GM23338 (cell line): ENCODE measurements around the gene UBE2QL1. TPM values are rescaled to one million over a fixed set of nuclear protein-coding genes. Genes with fewer than 3 reads are reported as not detected.

Experiments
- ATAC-seq: fragments of 200-7000 bp; cut with Tn5 transposase; 3 replicates; pipeline ENCODE4 v1.9.1; 2020
- DNase-seq: peaks from one replicate; pipeline ENCODE4 v3.0.0-alpha.2; 2015; ENCODE audit warnings: low spot score
- H2AFZ ChIP-seq: fragments of 200-600 bp; sonication (generic); 2 replicates; pipeline ENCODE4 v1.8.0; 2016; ENCODE audit warnings: antibody characterized with exemption, mild to moderate bottlenecking, moderate library complexity
- H3F3A ChIP-seq: fragments of 200-600 bp; sonication (generic); replicated peaks from 2 replicates; pipeline ENCODE4 v1.8.0; 2017; ENCODE audit warnings: antibody characterized with exemption, mixed run types, low read depth
- H3K27ac ChIP-seq: fragments of 200-600 bp; sonication (generic); 2 replicates; pipeline ENCODE4 v1.6.1; 2016; ENCODE audit warnings: low read depth
- H3K27me3 ChIP-seq: fragments of 200-600 bp; sonication (generic); 2 replicates; pipeline ENCODE4 v1.8.0; 2016; ENCODE audit warnings: mild to moderate bottlenecking, mixed run types, moderate library complexity; ENCODE audit not compliant: insufficient read depth
- H3K36me3 ChIP-seq: fragments of 200-600 bp; sonication (generic); 2 replicates; pipeline ENCODE4 v1.8.0; 2016; ENCODE audit warnings: mild to moderate bottlenecking; ENCODE audit not compliant: insufficient read depth
- H3K4me1 ChIP-seq: fragments of 200-600 bp; sonication (generic); 2 replicates; pipeline ENCODE4 v1.8.0; 2016; ENCODE audit warnings: mild to moderate bottlenecking, moderate library complexity; ENCODE audit not compliant: insufficient read depth
- H3K4me2 ChIP-seq: fragments of 200-600 bp; sonication (generic); 2 replicates; pipeline ENCODE4 v1.7.1; 2017; ENCODE audit warnings: mixed run types
- H3K4me3 ChIP-seq: fragments of 200-600 bp; sonication (generic); 2 replicates; pipeline ENCODE4 v1.6.1; 2016; ENCODE audit warnings: mixed run types
- H3K79me2 ChIP-seq: fragments of 200-600 bp; sonication (generic); replicated peaks from 2 replicates; pipeline ENCODE4 v1.8.0; 2017; ENCODE audit warnings: mild to moderate bottlenecking; ENCODE audit not compliant: insufficient read depth
- H3K9me2 ChIP-seq: fragments of 200-600 bp; sonication (generic); 2 replicates; pipeline ENCODE4 v1.8.0; 2017; ENCODE audit not compliant: insufficient read depth
- H4K20me1 ChIP-seq: fragments of 200-600 bp; sonication (generic); replicated peaks from 2 replicates; pipeline ENCODE4 v1.8.0; 2017; ENCODE audit warnings: mild to moderate bottlenecking; ENCODE audit not compliant: insufficient read depth
- H3K27ac Mint-ChIP-seq: 2 replicates; pipeline ENCODE4 v1.8.0; 2020; ENCODE audit warnings: inconsistent platforms, mild to moderate bottlenecking, moderate library complexity, mixed read lengths
- H3K27me3 Mint-ChIP-seq: 3 replicates; pipeline ENCODE4 v1.8.0; 2022; ENCODE audit warnings: low read depth, mild to moderate bottlenecking, moderate library complexity, mixed read lengths, inconsistent platforms; ENCODE audit not compliant: insufficient read depth, poor library complexity
- H3K36me3 Mint-ChIP-seq: 3 replicates; pipeline ENCODE4 v1.8.0; 2021; ENCODE audit warnings: low read depth, mild to moderate bottlenecking, inconsistent platforms, moderate library complexity, mixed read lengths
- H3K4me1 Mint-ChIP-seq: 3 replicates; pipeline ENCODE4 v1.8.0; 2020; ENCODE audit warnings: mild to moderate bottlenecking, inconsistent platforms, mixed read lengths
- H3K4me3 Mint-ChIP-seq: 3 replicates; pipeline ENCODE4 v1.8.0; 2021; ENCODE audit warnings: moderate library complexity, mild to moderate bottlenecking, inconsistent platforms, mixed read lengths
- H3K9me3 Mint-ChIP-seq: 3 replicates; pipeline ENCODE4 v1.8.0; 2020; ENCODE audit warnings: moderate library complexity, mild to moderate bottlenecking, inconsistent platforms, mixed read lengths
- CREB1 ChIP-seq: fragments of 250-450 bp; sonication (Bioruptor Pico); IDR thresholded peaks from 2 replicates; pipeline ENCODE4 v1.5.0; 2020; ENCODE audit warnings: low read depth, mild to moderate bottlenecking, moderate library complexity
- CTCF ChIP-seq, 2 experiments: fragments of 200-600 bp in 1 of 2; sonication (generic) in 1 of 2; conservative IDR thresholded peaks; 2 replicates each; pipeline versions ENCODE4 v1.5.1 to v1.6.1; 2016 to 2017; ENCODE audit warnings: antibody characterized with exemption in 2 of 2, low read depth in 2 of 2, mild to moderate bottlenecking in 2 of 2, moderate library complexity in 1 of 2
- EZH2 ChIP-seq: fragments of 200-600 bp; sonication (generic); IDR thresholded peaks from one replicate; pipeline ENCODE4 v1.8.0; 2017; ENCODE audit warnings: antibody characterized with exemption, mild to moderate bottlenecking, low read depth; ENCODE audit not compliant: unreplicated experiment
- EZH2phosphoT487 ChIP-seq: fragments of 200-600 bp; sonication (generic); IDR thresholded peaks from one replicate; pipeline ENCODE4 v1.8.1; 2018; ENCODE audit warnings: antibody characterized with exemption; ENCODE audit not compliant: unreplicated experiment
- JUNB ChIP-seq: IDR thresholded peaks from one replicate; pipeline ENCODE4 v1.6.1; 2016; ENCODE audit warnings: antibody characterized with exemption; ENCODE audit not compliant: unreplicated experiment
- NANOG ChIP-seq: IDR thresholded peaks from 2 replicates; pipeline ENCODE4 v1.6.1; 2016; ENCODE audit warnings: antibody characterized with exemption, borderline replicate concordance
- POLR2AphosphoS5 ChIP-seq: IDR thresholded peaks from 2 replicates; pipeline ENCODE4 v1.6.1; 2016; ENCODE audit warnings: antibody characterized with exemption, low read depth
- STAT1 ChIP-seq: IDR thresholded peaks from one replicate; pipeline ENCODE4 v1.6.1; 2016; ENCODE audit warnings: antibody characterized with exemption; ENCODE audit not compliant: unreplicated experiment
- ZNF114 ChIP-seq: fragments of 250-450 bp; sonication (Bioruptor Pico); IDR thresholded peaks from 2 replicates; pipeline ENCODE4 v1.5.0; 2020; ENCODE audit warnings: mild to moderate bottlenecking, moderate library complexity
- ZNF331 ChIP-seq: fragments of 250-450 bp; sonication (Bioruptor Pico); IDR thresholded peaks from 2 replicates; pipeline ENCODE4 v1.5.0; 2020; ENCODE audit warnings: low read depth, mild to moderate bottlenecking, moderate library complexity
- ZNF462 ChIP-seq: fragments of 250-450 bp; sonication (Bioruptor Pico); IDR thresholded peaks from 2 replicates; pipeline ENCODE4 v1.5.0; 2020; ENCODE audit warnings: mild to moderate bottlenecking, moderate library complexity
- polyA plus RNA-seq: library from polyadenylated mRNA; unstranded; fragments of >200 nt; fragmentation: Nextera tagmentation; extraction: Ambion mirVana; gene quantifications from 2 replicates; pipeline ENCODE4 v1.2.1, GENCODE V29; 2016
- total RNA-seq: library from RNA; depleted of rRNA; stranded (reverse); fragments of >200 nt; shearing (Covaris generic); gene quantifications from 2 replicates; pipeline ENCODE4 v1.2.3, GENCODE V29; 2014
- TF ChIP-seq, protein P1 (sequence below): IDR thresholded peaks from 2 replicates; pipeline ENCODE4 v1.6.1; 2016; ENCODE audit warnings: antibody characterized with exemption

Gene UBE2QL1
- total and polyA plus RNA-seq, 2 experiments from 2014 or later = 0.40 to 0.83 TPM

DNA sequence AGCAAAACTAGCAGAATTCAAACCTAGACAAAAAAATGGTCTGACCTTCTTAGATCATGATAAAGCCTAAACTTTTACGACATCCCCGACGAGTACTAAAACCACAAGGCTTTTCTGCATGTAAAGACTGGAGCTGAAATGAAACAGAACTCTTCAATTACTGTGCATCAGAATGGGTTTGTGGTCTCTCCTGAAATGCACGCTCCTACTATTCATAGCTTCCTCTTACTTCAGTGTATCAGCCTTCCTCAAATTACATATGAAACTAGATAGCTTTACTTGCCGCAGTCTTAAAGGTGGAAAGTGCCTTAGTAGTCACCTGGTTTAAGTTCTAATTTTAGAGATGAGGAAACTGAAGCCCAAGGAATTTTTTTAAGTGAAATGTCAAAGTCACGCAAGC is 45.7 kb upstream of the UBE2QL1 start:
- Mint-ChIP-seq H3K4me3 (no peak overlapping the region), H3K27me3 (peaks cover 3% of the 10 kb centered on the region), H3K27ac (no peak overlapping the region), H3K36me3 (no peaks in the 10 kb centered on the region), H3K4me1 (peaks cover 14% of the 10 kb centered on the region), H3K9me3 (no peaks in the 10 kb centered on the region)
- no peaks in the 10 kb centered on the region for H3K36me3 ChIP-seq
- no peak overlapping the region for H3K4me3 ChIP-seq
- no peak overlapping the region for H3K4me2 ChIP-seq
- DNase-seq = no peak
- ATAC-seq = no peak
- peak overlapping the region; percentile 43; the same call in 1 of the 2 replicates for H2AFZ ChIP-seq
- TF ChIP-seq EZH2 = no peak
- TF ChIP-seq CTCF (conservative IDR thresholded peaks at IDR 0.05; ENCODE audit: low read depth in 2 of 2) = no peak
- no peak for TF ChIP-seq ZNF462 (CRISPR knock-in tag)
- no peak for TF ChIP-seq STAT1
- no peak overlapping the region for H3K27ac ChIP-seq
- H3K4me1 ChIP-seq = no peaks in the 10 kb centered on the region
- H4K20me1 ChIP-seq = no peaks in the 10 kb centered on the region
- no peaks in the 10 kb centered on the region for H3K9me2 ChIP-seq
- H3F3A ChIP-seq = no peaks in the 10 kb centered on the region
- no peaks in the 10 kb centered on the region for H3K27me3 ChIP-seq
- H3K79me2 ChIP-seq = no peaks in the 10 kb centered on the region

- Histone ChIP-seq H3K36me3 (no peaks in the 10 kb centered on the region), H3K4me2 (no peak overlapping the region), H3K4me1 (no peaks in the 10 kb centered on the region), H3K9me2 (no peaks in the 10 kb centered on the region), H3K27me3 (no peaks in the 10 kb centered on the region), H3K27ac (no peak overlapping the region), H4K20me1 (no peaks in the 10 kb centered on the region), H3K79me2 (no peaks in the 10 kb centered on the region), H3F3A (no peaks in the 10 kb centered on the region), H3K4me3 (no peak overlapping the region), H2AFZ (no peak overlapping the region)
- Mint-ChIP-seq H3K4me1 (peaks cover 14% of the 10 kb centered on the region), H3K4me3 (no peak overlapping the region), H3K9me3 (peaks cover under 1% of the 10 kb centered on the region; the same call in 1 of the 3 replicates), H3K36me3 (no peaks in the 10 kb centered on the region), H3K27me3 (peaks cover 3% of the 10 kb centered on the region), H3K27ac (no peak overlapping the region)
- no peak for ATAC-seq
- DNase-seq = no peak
- TF ChIP-seq ZNF331 (no peak), EZH2phosphoT487 (no peak), ZNF114 (CRISPR knock-in tag) (no peak), POLR2AphosphoS5 (no peak), EZH2 (no peak), STAT1 (no peak), JUNB (no peak), NANOG (no peak), CREB1 (CRISPR knock-in tag) (no peak)
- TF ChIP-seq, protein P1, sequence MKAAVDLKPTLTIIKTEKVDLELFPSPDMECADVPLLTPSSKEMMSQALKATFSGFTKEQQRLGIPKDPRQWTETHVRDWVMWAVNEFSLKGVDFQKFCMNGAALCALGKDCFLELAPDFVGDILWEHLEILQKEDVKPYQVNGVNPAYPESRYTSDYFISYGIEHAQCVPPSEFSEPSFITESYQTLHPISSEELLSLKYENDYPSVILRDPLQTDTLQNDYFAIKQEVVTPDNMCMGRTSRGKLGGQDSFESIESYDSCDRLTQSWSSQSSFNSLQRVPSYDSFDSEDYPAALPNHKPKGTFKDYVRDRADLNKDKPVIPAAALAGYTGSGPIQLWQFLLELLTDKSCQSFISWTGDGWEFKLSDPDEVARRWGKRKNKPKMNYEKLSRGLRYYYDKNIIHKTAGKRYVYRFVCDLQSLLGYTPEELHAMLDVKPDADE = no peak
These were observed 45.2 kb upstream of the UBE2QL1 start for GRCh38 chr5:6403416-6403815.
